ENCODE results near the gene SUSD6.
"Not testable (repeated sequence)": the region's sequence is repeated elsewhere in the genome, so short reads cannot be mapped to it uniquely, and the experiment has no call there.

SUSD6 gene

GRCh38 chr14:69587389-69587788 lies 24.0 kb upstream of the SUSD6 start:
- DNase-seq (ENCODE audit: insufficient read length, low spot score): no peak
- FAIRE-seq: no peak

DNA sequence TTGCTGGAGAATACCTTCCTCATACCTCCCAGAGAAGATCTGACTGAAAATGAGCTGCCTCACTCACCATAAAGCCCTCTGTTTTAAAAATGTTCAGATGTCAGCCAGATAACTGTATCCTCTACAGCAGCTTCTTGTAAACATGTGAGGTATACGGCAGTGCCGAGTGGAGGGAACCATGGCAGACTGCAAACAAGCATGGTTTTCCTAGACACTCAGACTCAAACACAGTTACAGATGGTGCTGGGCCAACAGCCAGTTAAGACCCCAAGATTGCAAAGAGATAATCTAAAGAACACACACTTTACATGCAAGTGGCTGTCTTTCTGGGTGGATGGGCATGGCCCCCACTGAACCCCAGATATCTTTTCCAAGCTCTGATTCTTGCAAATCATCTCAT lies 20.1 kb upstream of the SUSD6 start:
- FAIRE-seq: no peak

GRCh38 chr14:69593018-69593677 lies 18.2 kb upstream of the SUSD6 start:
- FAIRE-seq: no peak
- no peak for DNase-seq (ENCODE audit: insufficient read length, low spot score)

More for the DNA sequence above, 20.1 kb upstream of the SUSD6 start:
- no peak for DNase-seq (ENCODE audit: insufficient read length, low spot score)

DNA sequence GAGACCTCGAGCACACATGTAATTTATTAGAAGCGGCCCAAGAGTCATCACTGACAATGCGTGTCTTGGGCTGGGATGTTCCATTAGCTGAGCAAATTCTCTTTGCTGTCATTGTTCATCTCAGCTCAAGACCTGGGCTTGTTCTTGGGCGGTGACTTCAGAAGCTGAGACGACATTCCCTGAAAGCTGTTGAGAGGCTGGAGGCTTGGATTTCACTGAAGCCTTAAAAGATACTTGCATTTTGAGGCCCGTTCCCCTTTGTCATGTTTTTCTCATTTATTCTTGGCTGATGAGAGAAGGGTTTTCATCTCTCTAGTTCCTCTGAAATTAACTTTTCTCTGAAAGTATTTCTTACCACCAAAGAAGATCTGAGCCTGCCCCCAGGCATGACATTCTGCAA lies 16.6 kb upstream of the SUSD6 start:
- DNase-seq (ENCODE audit: insufficient read length, low spot score): no peak
- FAIRE-seq: peak; percentile 90

DNA sequence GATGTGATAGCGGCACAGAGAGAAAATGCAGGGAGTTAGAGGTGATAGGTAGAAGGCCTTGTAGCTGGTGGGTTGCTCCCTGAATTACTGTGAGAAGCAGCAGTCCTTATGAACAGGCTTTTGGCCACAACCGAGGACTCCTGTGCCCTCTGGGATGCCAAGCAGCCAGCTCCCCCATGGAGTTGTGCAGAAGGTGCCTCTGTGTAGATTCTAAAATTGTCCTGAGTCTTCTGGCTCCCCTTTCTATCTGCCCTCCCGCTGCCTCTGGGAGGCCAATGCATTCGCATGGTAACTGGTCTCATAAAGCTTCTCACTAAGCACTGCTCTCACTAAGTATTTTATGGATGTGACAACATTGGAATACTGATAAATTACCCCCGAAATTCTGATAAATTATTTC lies 16.1 kb upstream of the SUSD6 start:
- DNase-seq (ENCODE audit: insufficient read length, low spot score): no peak
- no peak for FAIRE-seq

DNA sequence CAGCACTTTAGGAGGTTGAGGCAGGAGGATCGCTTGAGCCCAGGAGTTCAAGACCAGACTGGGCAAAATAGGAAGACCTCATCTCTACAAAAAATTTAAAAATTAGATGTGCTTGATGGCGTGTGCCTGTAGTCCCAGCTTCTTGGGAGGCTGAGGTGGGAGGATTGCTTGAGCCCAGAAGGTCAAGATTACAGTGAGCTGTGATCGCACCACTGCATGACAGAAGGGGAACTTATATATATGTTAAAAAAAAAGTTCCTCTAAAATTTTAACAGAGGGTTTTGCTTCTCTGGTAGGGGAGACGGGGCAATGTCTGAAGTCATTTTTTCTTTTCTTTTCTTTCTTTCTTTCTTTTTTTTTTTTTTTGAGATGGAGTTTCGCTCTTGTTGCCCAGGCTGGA lies 12.0 kb upstream of the SUSD6 start:
- not testable (repeated sequence) for FAIRE-seq; DNase-seq (ENCODE audit: insufficient read length, low spot score)

GRCh38 chr14:69600304-69600891 lies 11.0 kb upstream of the SUSD6 start:
- DNase-seq (ENCODE audit: insufficient read length, low spot score): no peak
- peak; percentile 77 for FAIRE-seq

DNA sequence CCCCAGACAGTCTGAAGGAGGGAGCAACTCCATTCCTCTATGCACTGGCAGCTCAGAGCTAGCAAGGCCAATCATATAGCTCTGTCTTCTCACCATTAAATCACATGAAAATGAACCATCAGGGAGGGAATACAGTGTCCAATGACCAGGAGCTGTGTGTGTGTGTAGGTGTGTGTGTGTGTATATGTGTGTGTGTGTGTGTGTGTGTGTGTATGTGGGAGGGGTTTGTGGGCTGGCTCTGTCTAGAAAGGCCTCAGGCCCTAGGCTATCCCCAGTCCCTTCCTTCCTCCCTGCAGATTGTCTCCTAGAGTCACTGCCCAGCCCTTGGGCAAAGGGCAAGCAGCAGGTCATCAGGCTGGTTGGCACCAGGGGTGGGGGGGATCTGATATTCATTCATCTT lies 5.7 kb upstream of the SUSD6 start:
- peak; percentile 69 for FAIRE-seq

GRCh38 chr14:69606258-69607184 lies 4.9 kb upstream of the SUSD6 start:
- DNase-seq (ENCODE audit: insufficient read length, low spot score) (no peak), FAIRE-seq (no peak)

More for the DNA sequence above, 5.7 kb upstream of the SUSD6 start:
- no peak for DNase-seq (ENCODE audit: insufficient read length, low spot score)

DNA sequence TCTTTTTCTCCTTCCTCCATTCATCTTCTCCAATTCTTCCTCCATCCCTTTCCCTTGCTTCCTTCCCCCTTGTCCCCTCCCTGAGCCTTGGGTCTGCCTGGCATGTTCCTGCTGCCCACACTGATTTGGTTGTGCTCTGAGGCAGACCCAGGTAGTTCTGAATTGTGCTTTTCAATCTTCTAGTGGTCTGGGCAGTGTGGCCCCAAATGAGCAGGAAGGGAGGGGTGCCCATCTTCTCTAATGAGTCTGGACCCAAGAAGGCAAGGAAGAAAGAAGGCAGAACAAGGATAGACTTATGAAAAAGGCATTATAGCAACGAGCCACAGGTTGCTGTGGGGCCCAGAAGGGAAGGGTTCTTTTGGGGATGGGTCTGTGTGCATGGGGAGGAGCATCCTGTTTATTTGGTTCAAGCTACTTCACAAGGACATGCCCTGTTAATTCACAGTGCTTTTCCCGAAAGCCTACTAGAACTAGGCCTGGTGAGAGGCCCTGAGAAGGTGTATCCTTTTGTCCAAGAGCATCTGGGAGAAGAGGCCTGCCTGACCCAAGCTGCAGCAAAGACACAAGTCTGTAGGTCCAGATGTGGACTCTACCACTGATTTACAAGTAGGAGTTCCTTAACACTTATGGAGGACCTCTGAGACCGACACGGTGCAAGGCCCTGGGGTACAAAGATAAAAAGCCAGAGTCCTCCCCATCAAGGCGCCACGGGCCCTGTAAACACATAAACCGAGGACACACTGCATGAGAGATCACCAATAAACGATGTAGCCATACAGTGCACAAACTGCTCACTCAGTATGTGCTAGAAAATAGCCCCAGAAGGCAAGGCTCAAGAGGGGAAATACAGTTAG lies 1.1 kb upstream of the SUSD6 start:
- peak; percentile 46 for FAIRE-seq
- no peak for DNase-seq (ENCODE audit: insufficient read length, low spot score)

DNA sequence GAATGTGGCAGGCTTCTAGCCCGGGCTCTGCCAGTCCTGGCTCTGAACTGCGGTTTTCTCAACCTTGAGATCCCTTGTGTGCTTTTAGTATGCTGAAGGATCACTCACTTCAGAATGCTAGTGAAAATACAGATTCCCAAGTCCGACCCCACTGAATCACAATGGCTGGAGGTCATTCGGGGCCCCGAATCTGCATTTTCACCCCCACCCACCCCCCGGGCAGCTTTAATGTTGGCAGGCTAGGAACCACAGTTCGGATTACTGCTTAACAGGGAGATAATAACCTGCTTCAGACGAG lies 573 bp upstream of the SUSD6 start:
- FAIRE-seq (no peak), DNase-seq (ENCODE audit: insufficient read length, low spot score) (no peak)

DNA sequence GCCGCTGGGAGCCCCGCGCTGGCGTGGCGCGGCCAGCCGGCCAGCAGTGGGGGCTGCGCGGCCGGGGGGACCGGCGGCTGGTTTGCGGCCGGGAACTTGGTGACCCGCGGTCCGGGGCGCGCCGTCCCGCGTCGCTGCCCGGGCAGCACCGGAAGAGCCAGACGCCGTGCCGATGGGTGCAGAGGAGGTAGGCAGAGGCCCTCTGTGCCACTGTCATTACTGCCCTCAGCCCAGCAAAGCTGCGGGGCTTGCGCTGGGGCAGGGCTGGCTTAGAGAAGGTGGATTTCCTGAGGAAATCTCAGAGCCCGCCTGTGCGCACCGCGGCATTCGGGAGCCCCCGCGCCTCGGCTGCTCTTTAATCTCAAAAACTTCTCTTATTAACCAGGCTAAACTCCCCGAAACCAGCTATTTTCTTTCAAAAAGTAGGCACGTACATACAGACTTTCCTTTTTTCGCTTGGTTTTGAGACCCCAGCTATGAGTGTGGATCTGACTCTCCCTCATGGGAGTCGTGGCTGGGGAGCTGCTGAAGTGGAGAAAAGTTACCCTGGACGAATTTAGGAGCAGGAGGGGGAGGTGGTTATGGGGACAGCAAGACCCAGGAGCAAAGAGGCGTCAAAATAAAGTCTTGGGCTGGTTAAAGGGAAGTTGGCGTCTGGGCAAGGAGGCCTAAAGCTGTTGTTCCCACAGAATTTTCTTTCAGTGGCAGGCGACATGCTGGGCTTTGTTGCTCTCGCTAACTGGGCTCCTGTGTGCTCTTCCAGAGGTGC lies 802 bp downstream of the SUSD6 start:
- DNase-seq (ENCODE audit: insufficient read length, low spot score) (peak; percentile 68), FAIRE-seq (no peak)

DNA sequence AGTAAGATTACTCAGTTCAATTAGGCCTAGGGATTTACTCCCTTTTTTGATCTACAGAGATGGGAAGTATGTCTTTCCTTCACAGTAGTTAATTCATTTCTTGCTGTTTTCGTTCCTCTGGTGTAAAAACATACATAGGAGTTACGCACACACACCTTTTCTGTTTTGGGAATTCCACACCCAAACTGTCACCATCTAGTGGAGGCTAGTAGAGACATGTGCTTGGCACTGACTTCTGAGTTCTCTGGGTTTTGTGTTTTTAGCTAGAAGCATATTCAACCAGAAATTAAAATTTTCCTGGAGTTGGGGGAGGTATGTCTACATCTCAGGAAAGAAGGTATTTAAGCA lies 1.4 kb downstream of the SUSD6 start:
- no peak for DNase-seq (ENCODE audit: insufficient read length, low spot score)
- FAIRE-seq: no peak

- FAIRE-seq: peak; percentile 83
- no peak for DNase-seq (ENCODE audit: insufficient read length, low spot score)
Observed at GRCh38 chr14:69613312-69614073, 2.1 kb downstream of the SUSD6 start.

- FAIRE-seq (peak; percentile 67), DNase-seq (ENCODE audit: insufficient read length, low spot score) (no peak)
Observed at GRCh38 chr14:69614592-69614991, 3.2 kb downstream of the SUSD6 start.

GRCh38 chr14:69615121-69615495 lies 3.7 kb downstream of the SUSD6 start:
- FAIRE-seq (no peak), DNase-seq (ENCODE audit: insufficient read length, low spot score) (no peak)

GRCh38 chr14:69615496-69616407 lies 4.4 kb downstream of the SUSD6 start:
- DNase-seq (ENCODE audit: insufficient read length, low spot score): no peak
- FAIRE-seq: peak; percentile 81

DNA sequence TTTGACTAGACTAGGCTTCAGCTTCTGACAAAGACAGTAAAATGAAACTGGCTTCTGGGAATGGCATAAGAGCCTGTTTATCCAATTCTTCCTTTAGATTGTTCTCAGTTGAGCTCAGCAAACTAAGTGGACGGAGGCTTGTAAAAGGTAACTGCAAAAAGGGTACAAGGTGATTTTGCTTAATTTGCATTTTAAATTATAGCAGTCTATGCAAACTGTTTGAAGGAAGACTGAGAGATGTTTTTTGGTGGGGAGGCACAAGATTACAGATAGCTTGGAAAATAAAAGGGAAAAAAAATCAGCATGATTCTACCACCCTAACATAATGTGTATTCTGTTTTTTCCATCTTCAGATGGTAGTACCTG lies 5.0 kb downstream of the SUSD6 start:
- FAIRE-seq: no peak

DNA sequence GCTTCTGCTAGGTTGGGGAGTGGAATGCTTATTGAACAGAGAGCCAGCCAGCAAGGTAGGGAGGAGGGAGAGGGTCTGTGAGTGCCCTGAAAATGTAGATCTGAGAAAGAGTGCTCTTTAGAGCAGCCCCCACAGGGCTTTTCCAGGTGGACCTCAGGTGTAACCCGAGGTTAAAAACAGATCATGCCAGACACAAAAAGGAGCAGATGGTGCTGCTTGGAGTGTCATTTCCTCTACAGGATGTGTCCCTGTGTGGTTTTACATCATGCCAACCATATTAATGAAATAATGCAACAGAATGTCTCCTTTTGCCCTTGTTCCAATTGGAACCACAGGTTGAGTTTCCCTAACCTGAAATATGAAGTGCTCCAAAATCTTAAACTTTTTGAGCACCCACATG lies 6.4 kb downstream of the SUSD6 start:
- DNase-seq (ENCODE audit: insufficient read length, low spot score) (no peak), FAIRE-seq (no peak)

More for the DNA sequence above, 5.0 kb downstream of the SUSD6 start:
- no peak for DNase-seq (ENCODE audit: insufficient read length, low spot score)
